Right renal pelvis (tissue), 4 donors: Measurements from ENCODE around the gene KCNG2. TPM values are rescaled to one million over a fixed set of nuclear protein-coding genes. Genes with fewer than 3 reads are reported as not detected.

Source experiments
- DNase-seq, 4 donors: peaks; one replicate each; pipeline ENCODE4 v3.0.0-alpha.2; 2013; ENCODE audit warnings: low read depth in 4 of 4, low spot score in 3 of 4, missing footprints in 1 of 4
- polyA plus RNA-seq, 4 donors: library from polyadenylated mRNA; unstranded; fragments of 120-200 nt; gene quantifications; one replicate each; pipeline ENCODE4 v1.2.1, GENCODE V29; 2013; ENCODE audit not compliant: insufficient read length in 4 of 4

KCNG2 gene
- polyA plus RNA-seq, 4 donors, result 0.13 to 0.52 (median 0.15) TPM

- DNase-seq, result no peak
These were observed 103.9 kb downstream of the KCNG2 start for GRCh38 chr18:79901665-79902064.

DNA sequence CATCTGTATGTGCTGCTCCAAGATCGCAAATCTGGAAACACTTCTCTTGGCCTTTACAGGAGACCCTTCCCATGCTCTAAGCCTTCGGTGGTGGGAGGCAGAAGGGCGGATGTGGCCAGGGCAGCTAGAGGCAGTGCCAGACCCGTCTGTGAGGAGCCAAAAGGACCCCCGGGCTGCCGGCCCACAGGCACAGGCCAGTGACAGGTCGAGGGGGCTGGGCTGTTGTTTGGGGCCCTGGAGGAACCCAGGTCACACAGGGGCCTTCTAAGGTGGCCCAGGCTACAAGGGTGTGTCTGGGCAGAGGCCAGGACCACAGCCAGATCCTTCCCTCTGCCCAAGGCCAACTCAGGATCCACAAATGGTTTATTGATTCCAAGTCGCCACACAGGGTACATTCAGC is 104.3 kb downstream of the KCNG2 start:
- DNase-seq, result no peak

GRCh38 chr18:79902640-79903039 is 104.9 kb downstream of the KCNG2 start:
- DNase-seq, result no peak

- no peak for DNase-seq
These were observed 105.4 kb downstream of the KCNG2 start for GRCh38 chr18:79903071-79903635.

GRCh38 chr18:79903787-79904356 is 106.1 kb downstream of the KCNG2 start:
- DNase-seq, result no peak

- DNase-seq, result no peak
These were observed 106.8 kb downstream of the KCNG2 start for GRCh38 chr18:79904357-79905147.

DNA sequence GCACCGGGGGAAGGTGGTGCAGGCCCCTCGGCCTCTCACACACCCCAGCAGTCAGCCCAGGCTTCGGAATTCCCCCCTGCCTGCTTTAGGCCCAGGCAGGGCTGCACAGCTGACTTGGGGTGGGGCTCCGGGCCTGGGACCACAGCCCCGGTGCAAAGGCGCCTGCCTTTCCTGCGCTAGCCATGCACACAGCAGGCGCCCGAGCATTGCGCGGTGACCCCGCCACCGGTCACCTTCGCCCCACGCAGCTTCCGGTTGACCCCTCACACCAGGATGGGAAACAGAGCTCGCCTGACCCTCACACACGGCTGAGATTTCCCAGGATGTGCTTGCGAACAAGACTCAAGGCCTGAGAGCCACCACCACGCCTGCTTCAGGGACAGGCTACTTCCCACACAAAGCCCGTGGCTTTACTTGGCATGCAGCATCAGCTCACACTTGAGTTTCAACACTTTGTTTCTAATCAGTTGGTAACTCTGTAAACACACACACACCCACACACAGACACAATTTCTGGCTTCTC is 107.7 kb downstream of the KCNG2 start:
- DNase-seq, result no peak

DNA sequence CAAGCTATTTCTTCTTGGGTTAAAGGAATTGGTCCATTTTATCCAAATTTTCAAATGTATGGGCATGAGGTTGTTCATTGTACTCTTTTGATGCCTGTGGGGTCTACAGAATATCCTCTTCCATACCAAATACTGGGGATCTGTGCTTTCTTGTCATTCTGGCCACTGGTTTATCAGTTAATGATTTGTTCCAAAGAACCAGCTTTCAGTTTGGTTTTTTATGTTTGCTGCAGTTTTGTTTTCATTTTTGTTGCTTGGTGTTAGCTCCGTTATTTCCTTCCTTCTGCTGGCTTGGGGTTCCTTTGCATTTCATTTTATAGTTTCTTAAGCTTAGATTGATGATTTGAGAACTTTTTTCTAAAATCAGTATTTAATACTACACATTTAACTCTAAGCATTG is 108.3 kb downstream of the KCNG2 start:
- DNase-seq, result no peak

GRCh38 chr18:79906706-79907105 is 109.0 kb downstream of the KCNG2 start:
- DNase-seq, result no peak

DNA sequence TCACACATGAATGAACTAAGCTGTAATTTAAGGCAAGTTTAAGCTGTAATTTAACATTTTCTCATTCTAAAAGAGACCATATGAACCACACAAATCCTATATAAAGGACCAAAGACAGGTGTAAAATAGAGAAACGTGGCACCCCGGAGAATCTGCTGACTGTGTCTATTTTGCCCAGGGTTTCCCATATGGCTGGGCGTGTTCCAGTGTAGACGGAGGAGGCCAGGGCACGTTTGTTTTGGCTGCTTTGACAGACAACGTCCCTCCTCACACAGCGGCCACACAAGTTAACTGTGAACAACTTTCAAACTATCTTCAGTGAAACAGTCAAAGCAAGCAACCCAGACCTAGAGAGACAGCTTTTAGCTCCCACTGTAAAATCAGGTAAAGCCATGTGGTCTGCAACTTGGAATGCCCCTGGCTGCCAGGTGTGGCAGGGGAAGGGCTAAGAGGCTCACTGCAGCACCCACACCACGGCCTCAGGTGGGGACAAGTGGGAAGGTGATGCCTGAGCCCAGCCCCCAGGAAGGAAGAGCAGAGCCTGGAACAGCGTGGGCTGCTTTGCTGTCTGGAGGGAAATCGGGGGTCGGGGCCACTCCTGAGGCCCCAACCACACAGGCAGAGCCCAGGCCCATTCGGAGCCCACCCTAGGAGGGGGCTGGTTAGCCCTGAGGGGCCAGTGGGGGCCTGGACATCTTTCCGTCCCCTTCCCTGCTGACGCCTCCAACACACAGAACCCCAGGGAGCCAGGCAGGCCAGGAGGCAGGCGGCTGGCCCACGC is 113.0 kb downstream of the KCNG2 start:
- DNase-seq, result no peak

- no peak for DNase-seq
These were observed 113.9 kb downstream of the KCNG2 start for GRCh38 chr18:79911344-79912270.

DNA sequence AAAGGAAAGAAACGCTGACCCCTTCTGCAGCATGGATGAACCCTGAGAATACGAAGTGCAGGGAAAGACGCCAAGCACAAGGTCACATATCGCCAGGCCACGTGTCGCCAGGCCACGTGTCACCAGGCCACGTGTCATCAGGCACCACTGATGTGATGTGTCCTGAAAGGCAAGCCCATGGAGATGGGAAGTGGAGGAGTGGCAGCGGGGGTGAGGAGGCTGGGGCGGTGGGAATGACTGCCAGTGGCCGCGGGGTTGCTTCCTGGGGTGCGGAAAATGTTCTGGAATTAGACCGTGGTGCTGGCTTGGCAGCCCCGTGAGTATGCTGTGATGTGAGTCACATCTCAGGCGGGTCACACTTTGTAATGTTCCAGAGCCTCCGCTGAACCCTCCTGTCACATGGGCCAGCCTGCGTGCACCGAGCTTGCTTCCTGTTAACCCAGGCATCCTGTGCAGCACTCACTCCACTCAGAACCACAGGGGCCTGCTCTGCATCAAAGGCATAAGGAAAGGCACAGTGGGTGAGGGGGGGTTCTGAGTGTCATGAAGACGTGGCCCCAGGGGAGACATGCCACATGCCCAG is 114.8 kb downstream of the KCNG2 start:
- no peak for DNase-seq

DNA sequence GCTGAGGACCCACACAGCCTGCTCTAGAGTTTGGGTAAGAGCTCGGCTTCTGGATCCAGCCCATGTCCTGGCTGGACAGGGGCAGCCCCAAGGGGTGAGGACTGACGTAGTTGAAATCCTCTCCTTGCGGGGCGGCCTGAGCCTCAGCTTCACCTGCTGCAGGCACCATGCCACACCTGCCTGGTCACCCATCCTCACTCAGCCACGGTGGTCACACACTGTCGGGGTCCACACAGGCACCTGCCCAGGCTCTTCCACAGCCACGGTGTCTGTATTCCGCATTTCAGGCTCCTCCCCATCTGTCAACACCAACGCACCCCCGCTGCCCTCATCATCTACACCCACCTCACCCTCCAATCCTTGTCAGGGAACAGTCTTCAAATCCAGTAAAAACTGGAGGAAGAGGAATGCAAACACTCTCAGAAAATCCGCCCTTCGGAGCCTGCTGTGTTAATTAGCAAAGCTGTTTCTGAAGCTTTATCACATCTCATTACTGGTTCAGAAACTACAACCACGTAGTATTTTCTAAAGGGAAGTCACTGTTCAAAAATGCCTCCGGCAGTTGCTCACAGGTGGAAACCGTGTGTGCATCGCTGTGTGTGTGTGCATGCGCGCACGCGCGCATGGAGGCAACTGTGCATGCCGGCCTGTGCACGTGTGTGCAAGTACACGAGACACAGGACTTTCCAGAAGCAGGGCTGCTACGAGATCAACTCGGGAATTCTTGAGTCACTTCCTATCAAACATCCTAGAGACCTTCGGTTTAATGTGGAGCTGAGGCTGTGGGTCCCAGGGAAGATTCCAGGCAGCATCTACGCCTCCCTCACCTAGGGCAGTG is 115.5 kb downstream of the KCNG2 start:
- DNase-seq, result no peak

GRCh38 chr18:79914614-79915160 is 116.9 kb downstream of the KCNG2 start:
- no peak for DNase-seq

- DNase-seq, result no peak
These were observed 117.7 kb downstream of the KCNG2 start for GRCh38 chr18:79915161-79916127.

GRCh38 chr18:79916128-79916494 is 118.4 kb downstream of the KCNG2 start:
- no peak for DNase-seq

DNA sequence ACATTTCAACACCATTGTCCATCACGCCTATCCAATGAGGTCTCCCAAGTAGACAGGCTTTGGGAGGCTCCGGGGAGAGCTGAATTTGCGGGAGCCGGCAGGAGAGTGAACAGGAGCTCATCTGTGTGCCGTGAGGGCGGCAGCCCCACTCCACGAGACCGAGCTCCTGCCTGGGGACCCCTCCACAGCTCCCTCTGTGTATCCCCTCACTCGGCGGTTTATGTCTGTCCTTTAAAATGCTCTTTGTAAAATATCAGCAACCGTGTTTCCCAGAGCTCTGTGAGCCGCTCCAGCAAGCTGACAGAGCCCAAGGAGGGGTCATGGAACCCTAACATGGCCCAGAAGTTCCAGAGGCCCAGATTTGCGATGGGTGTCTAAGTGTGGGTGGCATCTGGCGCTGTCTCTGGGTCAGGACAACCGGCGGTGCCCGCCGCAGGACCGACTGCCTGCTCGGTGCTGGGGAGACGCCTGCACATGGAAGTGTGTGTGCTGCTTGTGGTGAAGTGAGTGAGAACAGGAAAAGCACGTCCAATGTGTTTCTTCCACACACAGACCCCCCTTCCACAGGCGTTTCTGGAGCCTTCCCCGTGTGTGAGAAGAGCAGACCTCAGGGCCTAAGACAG is 118.9 kb downstream of the KCNG2 start:
- no peak for DNase-seq
